Activated naive CD4-positive, alpha-beta T cell treated with Interleukin-2 at 50 U/mL for 16 hours (primary cell): ENCODE data around the gene DUOX1.
A peak's percentile ranks its signal among the peaks of the same experiment; 100 is the strongest.
"Not testable (repeated sequence)": the region's sequence is repeated elsewhere in the genome, so short reads cannot be mapped to it uniquely, and the experiment has no call there.

Experiments
- DNase-seq: peaks from one replicate; pipeline ENCODE4 v3.0.0-alpha.2; 2020

DUOX1 gene

DNA sequence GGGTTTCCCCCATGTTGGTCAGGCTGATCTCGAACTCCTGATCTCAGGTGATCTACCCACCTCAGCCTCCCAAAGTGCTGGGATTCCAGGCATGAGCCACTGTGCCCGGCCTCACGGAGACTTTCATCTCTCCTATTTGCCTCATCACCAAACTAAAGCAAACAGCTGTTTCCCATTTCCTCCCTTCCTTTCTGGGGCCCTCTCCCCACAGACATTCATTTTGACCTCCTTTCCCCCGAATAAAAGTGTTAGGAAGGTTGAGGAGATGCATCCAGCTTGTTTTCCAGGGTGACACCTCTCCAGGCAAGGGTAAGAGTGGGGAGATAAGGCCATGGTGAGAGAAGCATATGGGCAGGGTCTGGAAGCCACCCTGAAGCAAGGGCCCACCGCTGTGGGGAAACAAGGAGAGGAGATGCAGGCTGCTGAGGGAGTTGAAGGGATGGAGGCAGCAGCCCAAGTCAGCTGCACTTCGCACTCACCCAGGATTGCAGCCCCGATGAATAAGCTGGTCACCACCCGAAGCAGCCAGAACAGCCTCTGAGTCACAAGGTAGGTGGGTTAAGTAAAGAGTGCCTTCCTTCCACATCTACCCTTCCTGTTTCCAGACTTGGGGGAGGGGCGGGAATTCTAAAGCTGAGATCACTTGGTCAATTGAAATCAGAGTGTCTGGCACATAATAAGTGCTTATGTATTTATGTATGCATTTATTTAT is 7.9 kb upstream of the DUOX1 start:
- DNase-seq = no peak

DNA sequence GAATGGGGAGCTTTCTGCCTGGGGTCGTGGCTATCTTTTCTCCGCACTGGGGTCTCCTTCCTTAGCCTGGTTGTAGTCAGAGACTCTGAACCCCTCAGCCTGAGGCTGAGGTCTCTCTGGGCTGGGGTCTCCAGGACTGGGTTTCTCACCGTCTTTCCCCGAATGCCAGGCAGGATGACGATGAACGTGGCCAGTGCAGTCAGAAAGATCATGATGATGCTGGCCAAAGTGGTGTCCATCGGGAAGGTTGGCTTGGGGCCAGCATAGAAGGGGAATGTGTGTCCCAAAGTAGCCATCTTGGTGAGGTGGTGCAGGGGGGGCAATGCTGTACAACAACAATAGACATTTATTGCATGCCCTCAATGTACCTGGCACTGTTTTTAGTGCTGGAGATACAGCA is 7.1 kb upstream of the DUOX1 start:
- no peak for DNase-seq

DNA sequence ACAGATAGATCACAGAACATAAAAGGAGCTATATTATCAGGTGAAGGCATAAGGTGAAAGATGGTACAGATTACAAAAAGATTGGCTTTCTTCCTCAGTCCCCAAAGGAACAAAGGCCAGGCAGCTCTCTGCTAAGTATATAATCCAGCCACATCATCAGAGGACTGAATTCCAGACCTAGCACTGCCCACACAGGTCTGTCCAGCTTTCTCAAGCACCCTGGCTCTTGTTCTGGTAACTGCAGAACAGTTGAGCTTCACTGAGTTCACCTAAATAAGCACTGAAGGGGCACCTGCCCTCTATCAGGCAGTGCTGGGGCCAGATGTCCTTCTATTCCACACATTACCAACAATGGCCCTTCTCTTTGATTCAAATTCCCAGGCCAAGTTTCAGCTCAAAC is 6.4 kb upstream of the DUOX1 start:
- DNase-seq = no peak

DNA sequence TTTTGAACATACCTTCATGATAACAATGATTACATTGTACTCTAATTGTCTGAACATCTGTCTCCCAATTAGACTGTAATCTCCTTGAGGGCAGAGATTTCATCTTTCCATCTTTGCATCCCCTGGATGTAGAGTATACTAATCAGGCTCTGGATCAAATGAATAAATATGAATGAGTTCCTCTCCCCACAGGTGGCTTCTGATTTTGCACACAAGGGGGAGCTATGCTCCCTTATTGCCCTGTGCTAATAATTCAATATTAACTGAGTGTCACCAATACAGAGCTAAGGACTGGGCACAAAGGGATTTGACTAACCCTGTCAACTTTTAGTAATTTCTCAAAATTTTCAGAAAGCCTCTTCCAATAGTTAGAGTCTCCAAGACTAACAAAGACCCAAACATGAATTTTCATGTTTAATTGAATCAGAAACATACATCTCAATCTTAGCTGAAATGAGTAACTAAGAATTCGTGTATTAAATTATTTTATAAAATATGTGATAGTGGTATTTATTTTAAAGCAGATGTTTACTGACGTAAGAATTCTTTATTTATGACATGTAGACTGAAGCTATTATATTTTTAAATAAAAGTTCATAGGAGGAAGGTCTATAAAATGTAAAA is 3.1 kb upstream of the DUOX1 start:
- DNase-seq = peak; percentile 47

DNA sequence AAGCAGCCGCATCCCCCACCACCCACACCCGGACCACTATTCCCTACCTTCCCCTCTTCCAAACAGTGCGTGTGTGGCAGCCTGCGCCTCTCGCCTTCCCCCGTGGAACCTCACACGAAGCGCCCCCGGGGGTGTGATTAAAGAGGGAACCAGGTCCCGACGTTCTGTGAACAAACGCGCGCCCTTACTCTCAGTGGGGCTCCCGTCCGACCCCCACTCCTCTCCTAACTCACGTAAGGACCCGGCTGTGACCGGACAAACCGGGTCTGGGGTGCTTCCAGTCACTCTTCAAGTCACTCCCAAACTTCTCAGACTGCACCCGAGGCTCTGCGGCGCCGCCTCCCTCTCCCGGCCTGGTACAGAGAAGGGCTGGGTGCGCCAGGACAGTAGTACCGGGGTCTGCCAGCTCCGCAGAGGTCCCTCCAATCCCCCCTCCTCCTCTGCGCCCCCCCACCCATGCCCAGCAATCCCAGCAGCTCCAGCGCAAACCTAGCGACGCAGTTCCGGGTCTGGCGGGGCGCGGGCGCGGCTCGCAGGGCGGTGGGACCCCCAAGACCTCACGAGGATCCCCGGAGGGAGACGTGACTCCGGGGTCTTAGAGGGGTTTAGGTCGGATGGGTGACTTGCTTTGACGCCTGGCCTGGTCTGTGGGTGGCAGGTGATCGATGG is 689 bp upstream of the DUOX1 start:
- no peak for DNase-seq

DNA sequence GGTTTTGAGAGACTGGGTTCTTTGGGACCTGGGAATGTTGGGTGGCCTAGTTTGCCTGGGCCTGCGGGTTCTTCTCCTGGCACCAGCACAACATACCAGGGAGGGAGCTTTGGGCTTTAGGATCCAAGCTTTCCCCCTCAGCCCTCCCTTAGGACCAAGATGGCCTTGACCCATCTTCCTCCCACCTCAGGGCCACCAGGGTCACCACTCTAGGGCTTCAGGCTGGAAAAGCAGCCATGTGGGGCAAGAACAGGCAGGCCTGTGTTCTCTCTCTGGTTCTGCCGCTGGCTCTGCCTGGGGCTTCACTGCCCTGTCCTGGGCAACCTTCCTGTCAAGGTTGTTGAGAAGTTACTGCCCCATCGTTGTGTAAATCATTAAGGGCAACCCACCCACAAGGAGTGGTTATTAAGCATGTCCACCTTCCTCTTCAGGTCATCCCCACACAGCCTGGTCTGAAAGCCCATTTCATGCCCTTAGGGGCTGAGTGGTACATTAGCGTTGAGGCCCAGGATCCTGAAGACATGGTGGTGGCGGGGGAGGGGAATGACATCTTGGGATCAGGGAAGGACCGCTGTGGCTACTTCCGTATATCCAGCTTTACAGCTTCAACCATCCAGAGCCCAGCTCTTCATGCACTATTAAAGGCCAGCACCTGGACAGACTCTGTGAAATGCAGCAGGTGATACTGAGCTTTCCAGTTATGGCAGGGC is 652 bp downstream of the DUOX1 start:
- no peak for DNase-seq

DNA sequence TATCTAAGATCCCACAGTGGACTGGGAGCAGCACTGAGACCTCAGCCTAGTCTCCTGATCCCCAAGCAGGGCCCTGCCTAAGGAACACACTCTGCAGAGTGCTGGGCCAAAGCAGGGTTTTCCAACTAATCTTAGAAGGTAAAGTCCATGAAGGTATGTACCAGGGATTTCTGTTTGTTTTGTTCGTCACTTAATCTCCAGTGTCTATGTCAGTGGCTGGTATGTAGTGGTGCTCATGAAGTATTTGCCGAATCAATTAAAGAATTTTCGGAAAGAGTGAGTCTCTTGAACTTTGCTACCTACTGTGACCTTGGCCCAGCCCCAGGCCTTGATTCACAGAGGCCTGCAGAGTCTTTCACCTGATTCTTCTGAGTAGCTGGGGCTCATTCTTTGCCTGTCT is 1.7 kb downstream of the DUOX1 start:
- no peak for DNase-seq

DNA sequence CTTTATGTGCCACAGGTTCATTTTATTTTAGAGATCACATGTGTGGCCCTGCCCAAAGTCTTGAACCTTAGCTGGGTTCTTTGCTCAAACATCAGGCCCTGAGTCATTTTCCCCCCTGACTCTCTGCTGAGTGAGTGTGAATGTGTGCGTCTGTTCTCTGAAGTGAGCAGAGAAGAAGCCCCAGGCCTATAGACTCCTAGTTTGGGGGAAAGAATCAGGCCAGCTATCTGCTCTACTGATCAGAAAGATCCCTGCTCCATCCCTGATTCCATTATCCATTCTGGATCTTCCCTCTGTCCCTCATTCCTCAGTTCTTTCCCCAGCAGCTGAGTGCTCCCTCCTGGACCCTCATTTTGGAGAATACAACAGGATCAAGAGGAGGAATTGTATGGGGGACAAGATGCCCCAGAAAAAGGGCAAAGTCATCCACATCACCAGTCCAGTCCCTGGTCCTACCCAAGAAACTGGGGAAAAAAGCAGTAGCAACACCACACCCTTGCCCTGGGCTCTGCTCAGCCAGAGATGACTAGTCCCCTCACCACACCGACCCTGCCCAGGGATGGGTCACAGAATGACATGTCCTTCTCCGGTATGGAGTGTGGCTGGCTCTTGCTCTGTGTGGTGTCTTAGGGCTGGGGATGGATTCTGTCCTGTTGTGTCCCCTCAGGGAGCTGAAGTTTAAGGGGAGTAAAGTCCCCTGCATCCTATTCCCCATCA is 3.2 kb downstream of the DUOX1 start:
- no peak for DNase-seq

DNA sequence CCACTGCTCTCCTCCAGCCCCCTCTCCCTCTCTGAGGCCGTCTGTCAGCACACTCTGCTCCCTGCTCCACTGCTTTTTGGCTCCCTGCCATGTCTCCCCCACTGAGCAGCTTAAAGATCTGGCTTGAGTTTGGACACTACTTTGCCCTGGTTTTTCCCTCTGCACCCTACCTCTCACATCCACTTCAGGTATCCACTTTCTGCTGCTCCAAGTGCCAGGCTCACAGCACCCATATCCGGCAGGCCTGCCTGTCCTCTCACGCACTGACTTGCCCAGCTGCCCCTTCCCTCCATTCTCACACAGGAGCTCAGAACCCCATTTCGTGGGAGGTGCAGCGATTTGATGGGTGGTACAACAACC is 3.7 kb downstream of the DUOX1 start:
- DNase-seq = no peak

DNA sequence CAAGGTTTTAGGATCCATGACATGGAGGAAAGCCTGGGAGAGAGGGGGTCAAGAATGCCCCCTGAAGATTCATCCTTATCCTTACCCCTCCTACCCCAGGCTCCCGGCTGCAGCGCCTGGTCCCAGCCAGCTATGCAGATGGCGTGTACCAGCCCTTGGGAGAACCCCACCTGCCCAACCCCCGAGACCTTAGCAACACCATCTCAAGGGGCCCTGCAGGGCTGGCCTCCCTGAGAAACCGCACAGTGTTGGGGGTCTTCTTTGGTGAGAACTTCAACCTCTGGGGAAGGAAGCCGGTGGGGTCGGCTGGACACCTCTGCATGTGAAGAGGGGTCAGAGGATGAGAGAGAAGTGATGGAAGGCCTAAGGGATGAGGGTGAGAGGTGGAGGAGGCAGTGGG is 4.3 kb downstream of the DUOX1 start:
- no peak for DNase-seq

DNA sequence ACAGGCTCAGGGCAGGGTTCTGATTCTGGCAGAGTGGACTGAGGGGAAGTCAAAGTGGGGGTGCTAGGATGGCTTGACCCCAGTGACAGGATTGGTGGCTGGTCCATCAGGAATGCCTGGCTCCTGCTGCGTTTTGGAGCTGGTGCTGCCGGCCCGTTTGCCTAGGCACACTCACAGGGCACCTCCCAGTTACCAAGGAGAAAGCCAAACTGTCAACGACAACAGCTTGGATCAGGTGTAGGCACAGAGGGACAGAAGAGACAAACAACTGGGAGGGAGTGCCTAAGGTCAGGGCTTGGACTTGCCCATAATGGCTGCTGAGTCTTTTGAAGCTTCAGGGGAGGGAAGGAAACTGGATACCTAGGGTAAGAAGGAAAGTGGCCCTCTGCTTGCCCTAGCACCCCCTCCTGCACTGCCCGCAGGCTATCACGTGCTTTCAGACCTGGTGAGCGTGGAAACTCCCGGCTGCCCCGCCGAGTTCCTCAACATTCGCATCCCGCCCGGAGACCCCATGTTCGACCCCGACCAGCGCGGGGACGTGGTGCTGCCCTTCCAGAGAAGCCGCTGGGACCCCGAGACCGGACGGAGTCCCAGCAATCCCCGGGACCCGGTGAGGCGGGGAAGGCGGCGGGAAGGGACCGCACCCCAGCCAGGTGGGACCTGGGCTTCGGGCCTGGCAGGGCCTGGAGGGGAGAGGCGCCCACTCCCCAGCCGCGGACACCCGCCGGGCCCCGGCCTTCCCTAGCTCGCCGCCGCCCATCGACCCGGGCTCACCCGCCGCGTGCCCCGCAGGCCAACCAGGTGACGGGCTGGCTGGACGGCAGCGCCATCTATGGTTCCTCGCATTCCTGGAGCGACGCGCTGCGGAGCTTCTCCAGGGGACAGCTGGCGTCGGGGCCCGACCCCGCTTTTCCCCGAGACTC is 5.1 kb downstream of the DUOX1 start:
- DNase-seq = peak; percentile 26

DNA sequence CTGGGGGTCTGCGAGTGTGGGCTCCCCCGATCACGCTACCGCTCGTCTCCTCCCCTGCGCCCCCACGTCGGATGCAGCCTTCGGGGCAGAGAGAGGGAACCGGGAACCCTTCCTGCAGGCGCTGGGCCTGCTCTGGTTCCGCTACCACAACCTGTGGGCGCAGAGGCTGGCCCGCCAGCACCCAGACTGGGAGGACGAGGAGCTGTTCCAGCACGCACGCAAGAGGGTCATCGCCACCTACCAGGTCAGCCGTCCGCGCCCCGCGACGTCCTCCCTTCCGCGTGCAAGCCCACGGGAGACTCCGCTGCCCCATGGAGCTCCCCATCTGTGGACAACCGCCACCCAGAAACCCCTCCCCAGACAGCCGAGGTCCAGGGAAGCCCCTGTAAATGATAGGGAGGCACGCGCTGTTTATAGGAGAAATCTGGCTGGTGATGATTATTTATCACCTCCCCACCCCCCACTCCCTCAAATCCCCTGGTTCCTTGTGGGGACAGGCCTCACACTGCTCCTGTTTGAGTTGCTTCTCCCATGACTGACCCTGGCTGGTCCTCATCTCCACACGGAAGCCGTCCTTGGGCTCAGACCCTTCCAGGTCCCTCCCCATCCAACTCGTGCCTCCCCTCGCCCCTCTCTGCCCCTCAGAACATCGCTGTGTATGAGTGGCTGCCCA is 6.0 kb downstream of the DUOX1 start:
- not testable (repeated sequence) for DNase-seq

DNA sequence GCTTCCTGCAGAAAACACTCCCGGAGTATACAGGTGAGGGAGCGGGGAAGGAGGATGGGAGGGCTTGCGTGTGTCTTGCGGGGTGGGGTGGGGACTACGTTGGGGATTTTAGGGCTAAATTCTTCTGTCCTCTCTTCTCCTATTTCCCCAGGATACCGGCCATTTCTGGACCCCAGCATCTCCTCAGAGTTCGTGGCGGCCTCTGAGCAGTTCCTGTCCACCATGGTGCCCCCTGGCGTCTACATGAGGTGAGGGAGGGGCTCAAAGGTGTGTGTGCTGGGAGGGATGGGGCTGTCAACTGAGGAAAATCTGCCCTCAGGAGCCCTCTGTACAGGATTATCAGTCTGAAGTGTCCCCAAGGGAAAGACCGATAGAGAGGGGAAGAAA is 6.6 kb downstream of the DUOX1 start:
- DNase-seq = no peak

DNA sequence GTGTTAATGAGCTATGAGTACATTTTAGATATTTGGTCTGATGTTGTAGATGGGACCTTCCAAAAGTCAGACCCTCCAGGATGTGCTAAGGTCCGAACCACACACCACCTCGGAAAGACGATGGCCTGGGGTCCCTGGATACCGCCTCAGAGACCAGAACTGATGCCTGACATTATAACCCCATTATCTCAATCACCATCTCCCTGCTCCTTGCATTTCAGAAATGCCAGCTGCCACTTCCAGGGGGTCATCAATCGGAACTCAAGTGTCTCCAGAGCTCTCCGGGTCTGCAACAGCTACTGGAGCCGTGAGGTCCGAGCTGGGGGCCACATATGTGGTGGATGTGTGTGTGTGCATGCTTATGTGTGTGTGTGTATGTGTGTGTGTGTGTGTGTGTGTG is 7.9 kb downstream of the DUOX1 start:
- no peak for DNase-seq

DNA sequence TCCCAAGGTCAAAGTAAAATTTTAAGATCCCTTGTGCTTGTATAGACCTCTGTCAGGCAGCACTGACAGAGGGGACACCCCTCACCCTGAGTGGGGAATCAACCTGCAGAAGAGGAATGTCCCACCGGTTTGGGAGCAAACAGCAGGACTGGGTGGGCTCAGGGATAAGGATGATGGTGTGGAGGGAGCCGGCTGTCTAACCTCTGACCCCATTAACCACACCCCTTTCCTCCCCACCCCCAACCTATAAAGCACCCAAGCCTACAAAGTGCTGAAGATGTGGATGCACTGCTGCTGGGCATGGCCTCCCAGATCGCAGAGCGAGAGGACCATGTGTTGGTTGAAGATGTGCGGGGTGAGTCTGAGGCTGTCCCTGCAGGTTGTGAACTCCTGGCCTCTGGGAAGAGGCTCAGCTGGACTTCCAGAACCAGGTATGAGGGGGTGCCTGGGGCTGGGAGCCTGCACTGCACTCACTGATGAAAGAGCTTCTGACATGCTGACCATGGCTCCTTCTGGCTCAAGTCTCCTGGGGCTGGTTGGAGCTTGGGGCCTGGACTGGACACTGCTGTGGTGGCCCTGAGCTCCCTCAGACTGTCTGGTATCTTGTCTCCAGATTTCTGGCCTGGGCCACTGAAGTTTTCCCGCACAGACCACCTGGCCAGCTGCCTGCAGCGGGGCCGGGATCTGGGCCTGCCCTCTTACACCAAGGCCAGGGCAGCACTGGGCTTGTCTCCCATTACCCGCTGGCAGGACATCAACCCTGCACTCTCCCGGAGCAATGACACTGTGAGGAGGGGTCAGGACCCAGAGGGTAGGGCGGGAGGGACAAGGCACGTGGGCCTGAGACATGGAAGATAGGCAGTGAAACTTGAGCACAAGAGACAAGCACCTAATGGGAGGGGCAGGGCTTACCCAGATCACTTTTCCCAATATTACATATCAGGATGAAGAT is 9.3 kb downstream of the DUOX1 start:
- no peak for DNase-seq

DNA sequence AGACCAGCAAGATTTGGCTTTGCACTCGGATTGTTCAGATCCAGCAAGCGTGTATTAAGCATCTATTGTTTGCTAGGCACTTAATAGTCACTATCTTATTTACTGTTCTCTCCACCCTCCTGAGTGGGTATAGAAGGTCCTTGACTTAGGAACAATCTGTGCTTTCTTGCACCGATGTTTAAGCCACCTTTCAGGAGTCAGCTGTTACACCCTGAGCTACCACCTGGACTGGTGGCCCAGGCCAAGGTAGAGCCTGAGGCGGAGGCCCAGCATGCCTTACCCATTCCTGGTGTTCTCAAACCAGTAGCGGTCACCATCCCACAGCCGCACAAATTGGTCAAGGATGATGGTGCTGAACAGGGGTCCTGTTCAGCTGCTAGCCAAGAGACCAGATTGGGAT is 10.0 kb downstream of the DUOX1 start:
- no peak for DNase-seq

DNA sequence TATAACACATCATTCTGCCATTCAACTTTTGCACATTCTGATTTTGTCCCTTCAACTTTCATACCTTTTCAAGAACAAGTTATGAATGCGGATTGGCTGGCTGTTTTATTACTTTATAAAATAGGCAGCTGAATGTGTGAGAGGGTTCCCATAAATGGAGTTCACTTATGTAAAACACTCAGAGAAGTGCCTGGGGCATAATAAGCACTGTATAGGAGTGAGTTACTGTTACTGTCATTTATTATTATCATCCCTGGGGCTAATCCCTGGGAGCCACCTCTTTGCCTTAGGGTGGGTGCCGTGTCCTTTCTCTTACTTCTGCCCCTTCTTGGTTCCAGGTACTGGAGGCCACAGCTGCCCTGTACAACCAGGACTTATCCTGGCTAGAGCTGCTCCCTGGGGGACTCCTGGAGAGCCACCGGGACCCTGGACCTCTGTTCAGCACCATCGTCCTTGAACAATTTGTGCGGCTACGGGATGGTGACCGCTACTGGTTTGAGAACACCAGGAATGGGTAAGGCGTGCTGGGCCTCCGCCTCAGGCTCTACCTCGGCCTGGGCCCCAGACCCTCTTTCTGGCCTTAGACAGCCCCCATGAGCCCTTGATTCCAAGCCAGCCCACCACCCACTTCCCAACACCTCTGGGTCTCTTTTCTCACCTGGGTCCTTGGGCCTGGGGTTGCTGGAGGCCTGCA is 10.9 kb downstream of the DUOX1 start:
- DNase-seq = no peak

DNA sequence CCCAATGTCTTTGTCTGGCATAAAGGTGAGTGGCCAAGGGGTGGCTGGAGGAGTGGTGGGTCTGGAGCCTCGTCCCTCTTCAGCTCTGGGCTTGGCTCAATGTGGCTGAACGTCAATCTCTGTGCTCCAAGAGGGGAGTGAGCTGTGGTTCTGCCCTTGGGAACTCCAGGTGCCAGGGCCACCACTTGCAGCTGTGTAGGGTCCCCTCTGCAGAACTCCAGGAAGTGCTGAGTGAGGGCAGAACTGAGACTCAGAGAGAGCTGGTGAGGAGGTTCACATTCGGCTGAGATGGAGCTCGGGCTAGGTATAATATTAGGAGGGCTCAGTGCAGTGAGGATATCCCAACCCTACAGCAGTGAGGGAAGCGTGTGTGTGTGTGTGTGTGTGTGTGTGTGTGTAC is 11.6 kb downstream of the DUOX1 start:
- no peak for DNase-seq

DNA sequence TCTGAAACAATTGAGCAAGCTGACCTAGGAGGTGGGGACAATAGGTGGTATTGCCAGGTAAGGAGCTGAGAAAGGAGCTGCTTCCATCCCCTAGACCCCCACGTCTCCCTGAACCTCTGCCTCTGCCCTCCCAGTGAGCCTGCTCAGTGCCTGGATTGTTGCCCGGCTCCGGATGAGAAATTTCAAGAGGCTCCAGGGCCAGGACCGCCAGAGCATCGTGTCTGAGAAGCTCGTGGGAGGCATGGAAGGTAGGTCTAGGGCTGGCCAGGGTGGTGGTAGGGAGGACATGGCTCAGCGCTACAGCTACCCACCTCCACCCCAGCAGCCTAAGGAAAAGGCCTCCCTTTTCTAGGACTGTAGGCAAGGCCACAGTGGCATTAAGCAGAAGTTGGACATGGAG is 13.3 kb downstream of the DUOX1 start:
- no peak for DNase-seq

DNA sequence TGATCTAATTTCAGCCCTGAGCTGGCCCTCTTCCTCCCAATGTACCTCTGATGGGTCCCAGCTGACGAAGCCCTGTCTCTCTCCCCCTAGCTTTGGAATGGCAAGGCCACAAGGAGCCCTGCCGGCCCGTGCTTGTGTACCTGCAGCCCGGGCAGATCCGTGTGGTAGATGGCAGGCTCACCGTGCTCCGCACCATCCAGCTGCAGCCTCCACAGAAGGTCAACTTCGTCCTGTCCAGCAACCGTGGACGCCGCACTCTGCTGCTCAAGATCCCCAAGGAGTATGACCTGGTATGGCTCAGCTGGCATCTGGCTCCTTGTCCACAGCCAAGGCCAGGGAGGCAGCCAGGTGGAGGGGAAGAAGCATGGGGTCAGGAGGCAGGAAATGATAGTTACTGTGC is 14.2 kb downstream of the DUOX1 start:
- no peak for DNase-seq
